ENCODE results near the gene CTXND1.

GRCh38 chr15:80182611-80183261 lies 69.3 kb downstream of the CTXND1 start:
- TF ChIP-seq, protein P1, sequence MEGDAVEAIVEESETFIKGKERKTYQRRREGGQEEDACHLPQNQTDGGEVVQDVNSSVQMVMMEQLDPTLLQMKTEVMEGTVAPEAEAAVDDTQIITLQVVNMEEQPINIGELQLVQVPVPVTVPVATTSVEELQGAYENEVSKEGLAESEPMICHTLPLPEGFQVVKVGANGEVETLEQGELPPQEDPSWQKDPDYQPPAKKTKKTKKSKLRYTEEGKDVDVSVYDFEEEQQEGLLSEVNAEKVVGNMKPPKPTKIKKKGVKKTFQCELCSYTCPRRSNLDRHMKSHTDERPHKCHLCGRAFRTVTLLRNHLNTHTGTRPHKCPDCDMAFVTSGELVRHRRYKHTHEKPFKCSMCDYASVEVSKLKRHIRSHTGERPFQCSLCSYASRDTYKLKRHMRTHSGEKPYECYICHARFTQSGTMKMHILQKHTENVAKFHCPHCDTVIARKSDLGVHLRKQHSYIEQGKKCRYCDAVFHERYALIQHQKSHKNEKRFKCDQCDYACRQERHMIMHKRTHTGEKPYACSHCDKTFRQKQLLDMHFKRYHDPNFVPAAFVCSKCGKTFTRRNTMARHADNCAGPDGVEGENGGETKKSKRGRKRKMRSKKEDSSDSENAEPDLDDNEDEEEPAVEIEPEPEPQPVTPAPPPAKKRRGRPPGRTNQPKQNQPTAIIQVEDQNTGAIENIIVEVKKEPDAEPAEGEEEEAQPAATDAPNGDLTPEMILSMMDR (IDR thresholded peaks at IDR 0.05; ENCODE audit: low read depth, low read length), result no peak
- TF ChIP-seq EZH2phosphoT487 (IDR thresholded peaks at IDR 0.05; ENCODE audit: low read depth), result no peak
